ENCODE results near the gene SEMA5A. TPM values are rescaled to one million over a fixed set of nuclear protein-coding genes. Genes with fewer than 3 reads are reported as not detected.

Gene SEMA5A
- total RNA-seq, 2 experiments from 2014 or later: not detected

DNA sequence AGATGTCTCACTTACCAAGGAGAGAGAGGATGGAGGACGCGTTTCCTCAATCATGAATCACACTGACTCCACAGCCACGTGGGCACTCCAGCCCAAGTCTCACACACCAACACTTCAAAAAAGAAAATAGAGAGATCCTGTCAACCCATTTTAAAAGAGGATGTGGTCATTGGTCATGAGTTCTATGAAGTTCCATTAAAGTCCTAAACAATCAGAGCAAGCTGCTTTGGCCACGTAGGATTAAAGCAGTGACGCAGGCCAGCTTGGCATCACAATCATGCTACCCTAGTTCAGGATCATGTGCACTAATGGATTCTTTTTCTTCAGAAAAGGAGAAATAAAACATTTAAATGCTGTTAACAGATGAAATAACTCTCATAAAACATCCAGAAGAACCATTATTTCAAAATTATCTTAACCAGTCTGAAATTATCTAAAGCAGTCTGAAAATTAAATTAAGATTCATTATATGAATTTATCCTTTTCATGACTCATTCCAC is 108.1 kb downstream of the SEMA5A start:
- Mint-ChIP-seq H3K4me1 (ENCODE audit: low read depth) (no peaks in the 10 kb centered on the region), H3K36me3 (ENCODE audit: low read depth) (no peaks in the 10 kb centered on the region), H3K27me3 (ENCODE audit: low read depth) (no peaks in the 10 kb centered on the region), H3K9me3 (peaks cover 4% of the 10 kb centered on the region), H3K4me3 (no peak overlapping the region), H3K27ac (no peak overlapping the region)
- DNase-seq: no peak
- intact Hi-C loops (cut with micrococcal nuclease): no loop called here
- CTCF ChIA-PET: no interaction called here

DNA sequence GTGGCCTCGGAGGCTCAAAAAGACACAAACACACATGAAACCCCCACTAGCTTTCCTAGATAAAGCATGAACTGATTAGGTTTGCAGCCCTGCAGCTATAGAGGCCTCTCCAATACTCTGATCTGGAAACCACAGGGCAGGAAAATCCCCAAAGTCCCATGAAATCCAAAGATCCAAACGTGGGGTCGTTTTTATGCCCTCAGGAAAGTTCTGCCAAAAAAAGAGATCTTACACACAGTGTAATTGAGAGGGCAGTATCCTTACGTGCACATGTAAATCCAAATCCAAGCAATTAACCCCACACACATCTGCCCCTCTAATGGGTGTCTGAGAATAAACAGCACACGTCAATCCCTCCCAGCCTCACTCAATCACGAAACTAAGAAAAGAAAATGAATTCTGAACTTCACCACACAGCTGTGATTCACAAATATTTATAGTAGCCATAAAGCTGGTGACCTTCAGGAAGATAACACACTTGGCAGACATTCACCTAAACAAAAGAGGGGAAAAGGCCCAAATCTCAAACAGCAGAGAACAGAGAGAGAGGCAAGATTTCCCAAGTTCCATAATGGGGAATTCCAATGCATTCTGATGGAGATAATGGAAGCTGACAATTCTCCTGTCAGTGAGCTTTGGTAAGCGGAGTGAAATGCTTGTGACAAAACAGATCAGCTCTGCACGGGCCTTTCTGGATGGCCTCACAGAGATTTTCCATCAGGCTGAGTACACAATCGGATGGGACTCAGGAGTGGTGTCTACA is 114.2 kb downstream of the SEMA5A start:
- H3K9me3 Mint-ChIP-seq: no peaks in the 10 kb centered on the region
- H3K4me3 Mint-ChIP-seq: no peak overlapping the region
- no peaks in the 10 kb centered on the region for H3K27me3 Mint-ChIP-seq (ENCODE audit: low read depth)
- intact Hi-C loops (cut with micrococcal nuclease): no loop called here
- no peaks in the 10 kb centered on the region for H3K36me3 Mint-ChIP-seq (ENCODE audit: low read depth)
- CTCF ChIA-PET: no interaction called here
- DNase-seq: no peak
- no peak overlapping the region for H3K27ac Mint-ChIP-seq
- H3K4me1 Mint-ChIP-seq (ENCODE audit: low read depth): no peaks in the 10 kb centered on the region

DNA sequence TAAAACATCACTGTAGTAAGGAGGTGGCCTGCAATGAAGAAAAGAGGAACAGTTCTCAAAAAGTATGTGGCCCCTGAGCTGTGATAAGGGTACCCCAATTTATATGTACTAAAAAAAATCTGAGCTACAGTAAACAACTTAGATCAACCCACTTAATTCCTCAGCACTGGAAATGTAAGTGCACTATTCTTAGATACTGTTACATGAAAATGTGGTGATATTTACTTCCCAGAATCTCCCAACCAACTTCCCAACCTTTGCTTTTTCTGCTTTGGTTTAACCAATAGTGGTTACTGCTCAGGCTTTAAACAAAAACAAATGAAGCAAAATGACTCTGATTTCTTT is 114.8 kb downstream of the SEMA5A start:
- no peak overlapping the region for H3K27ac Mint-ChIP-seq

DNA sequence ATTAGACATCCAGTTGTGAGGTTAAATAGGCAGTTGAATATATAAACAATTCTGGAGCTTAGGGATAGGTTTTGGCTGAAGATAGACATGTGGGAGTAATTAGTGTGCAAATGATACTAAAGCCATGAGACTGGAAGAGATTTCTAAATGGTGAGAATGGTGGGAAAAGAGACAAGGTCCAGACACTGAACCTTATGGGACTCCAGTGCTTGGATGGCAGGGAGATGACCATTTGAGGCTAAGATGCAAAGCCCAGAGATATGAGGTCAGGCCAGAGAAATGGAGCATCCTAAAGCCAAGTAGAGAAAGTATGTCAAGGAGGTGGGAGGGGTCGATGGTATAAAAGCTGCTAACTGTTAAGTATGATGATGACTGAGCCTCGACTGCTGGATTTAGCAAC is 115.6 kb downstream of the SEMA5A start:
- intact Hi-C loops (cut with micrococcal nuclease): no loop called here
- no peaks in the 10 kb centered on the region for H3K36me3 Mint-ChIP-seq (ENCODE audit: low read depth)
- no peaks in the 10 kb centered on the region for H3K27me3 Mint-ChIP-seq (ENCODE audit: low read depth)
- no peak overlapping the region for H3K4me3 Mint-ChIP-seq
- no peak overlapping the region for H3K27ac Mint-ChIP-seq
- CTCF ChIA-PET: no interaction called here
- no peaks in the 10 kb centered on the region for H3K4me1 Mint-ChIP-seq (ENCODE audit: low read depth)
- H3K9me3 Mint-ChIP-seq: no peaks in the 10 kb centered on the region
- DNase-seq: no peak

More for the DNA sequence above, 114.8 kb downstream of the SEMA5A start:
- Mint-ChIP-seq H3K4me1 (ENCODE audit: low read depth) (no peaks in the 10 kb centered on the region), H3K9me3 (no peaks in the 10 kb centered on the region), H3K36me3 (ENCODE audit: low read depth) (no peaks in the 10 kb centered on the region), H3K27me3 (ENCODE audit: low read depth) (no peaks in the 10 kb centered on the region), H3K4me3 (no peak overlapping the region)
- CTCF ChIA-PET: no interaction called here
- DNase-seq: no peak
- intact Hi-C loops (cut with micrococcal nuclease): no loop called here

DNA sequence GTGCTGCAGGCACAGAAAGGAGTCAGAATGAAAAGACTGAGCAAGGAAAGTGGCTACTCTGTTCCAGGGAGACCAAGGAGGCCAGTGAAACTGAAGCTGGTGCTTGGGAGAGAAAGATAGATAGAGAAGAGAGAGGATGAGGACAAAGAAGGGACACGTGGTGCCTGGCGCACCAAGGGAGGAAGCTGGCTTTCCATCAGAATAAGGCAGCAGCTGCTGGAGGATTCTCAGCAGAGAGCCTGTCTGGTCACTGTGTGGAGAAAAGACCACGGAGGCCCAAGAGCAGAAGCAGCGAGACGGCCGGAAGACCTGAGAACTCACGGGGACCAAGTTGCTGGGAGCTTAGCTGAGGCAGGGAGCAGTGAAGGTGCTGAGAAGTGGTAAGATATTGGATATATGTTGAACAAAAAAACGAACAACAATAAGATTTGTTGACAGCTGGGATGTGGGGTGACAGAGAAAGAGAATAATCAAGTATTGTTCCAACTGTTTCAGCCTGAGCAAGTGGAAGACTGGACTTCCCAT is 116.1 kb downstream of the SEMA5A start:
- no peaks in the 10 kb centered on the region for H3K36me3 Mint-ChIP-seq (ENCODE audit: low read depth)
- no peak overlapping the region for H3K4me3 Mint-ChIP-seq
- H3K27ac Mint-ChIP-seq: no peak overlapping the region
- no peaks in the 10 kb centered on the region for H3K9me3 Mint-ChIP-seq
- intact Hi-C loops (cut with micrococcal nuclease): no loop called here
- DNase-seq: no peak
- no peaks in the 10 kb centered on the region for H3K4me1 Mint-ChIP-seq (ENCODE audit: low read depth)
- CTCF ChIA-PET: no interaction called here
- H3K27me3 Mint-ChIP-seq (ENCODE audit: low read depth): no peaks in the 10 kb centered on the region

DNA sequence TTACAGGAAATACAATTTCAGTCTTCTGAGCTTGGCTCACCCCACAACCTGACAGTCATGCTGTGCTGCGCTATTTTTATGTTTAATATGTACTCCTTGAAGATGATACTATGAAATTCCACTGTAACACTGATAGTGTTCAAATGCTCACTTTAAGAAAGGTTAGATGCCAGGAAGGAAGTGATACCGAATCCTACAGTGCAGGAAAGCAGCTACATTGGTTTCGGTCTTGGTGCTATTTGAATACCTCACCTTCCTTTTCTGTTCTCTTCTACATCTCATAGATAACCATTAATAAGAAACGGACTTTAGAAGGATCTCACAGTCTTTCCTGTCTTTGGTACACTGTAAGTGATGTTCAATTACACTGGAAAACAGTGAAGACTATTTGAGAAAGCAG is 117.6 kb downstream of the SEMA5A start:
- H3K4me1 Mint-ChIP-seq (ENCODE audit: low read depth): no peaks in the 10 kb centered on the region
- no peaks in the 10 kb centered on the region for H3K36me3 Mint-ChIP-seq (ENCODE audit: low read depth)
- H3K27ac Mint-ChIP-seq: no peak overlapping the region

DNA sequence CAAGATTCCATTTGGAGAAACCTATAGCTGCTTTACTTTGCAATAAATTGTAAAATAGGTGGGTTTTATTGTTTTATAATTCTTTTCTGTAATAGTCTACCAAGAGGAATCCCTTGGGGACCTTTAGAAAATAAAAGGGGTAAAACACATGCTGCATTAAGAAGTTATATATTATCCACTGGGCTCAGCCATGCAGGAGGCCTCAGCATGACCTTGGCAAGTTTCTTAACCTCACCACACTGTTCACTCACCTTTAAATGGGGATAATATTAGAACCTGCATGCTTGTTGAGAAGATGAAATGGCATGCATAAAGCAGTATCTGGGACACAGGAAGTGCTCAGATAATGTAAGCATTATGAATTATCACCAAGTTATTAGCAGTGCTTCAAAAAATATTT is 120.2 kb downstream of the SEMA5A start:
- Mint-ChIP-seq H3K27ac (no peak overlapping the region), H3K36me3 (ENCODE audit: low read depth) (no peaks in the 10 kb centered on the region), H3K4me3 (no peak overlapping the region), H3K9me3 (no peaks in the 10 kb centered on the region), H3K27me3 (ENCODE audit: low read depth) (no peaks in the 10 kb centered on the region), H3K4me1 (ENCODE audit: low read depth) (no peaks in the 10 kb centered on the region)
- intact Hi-C loops (cut with micrococcal nuclease): no loop called here
- DNase-seq: no peak
- CTCF ChIA-PET: no interaction called here

More for the DNA sequence above, 117.6 kb downstream of the SEMA5A start:
- no peak for DNase-seq
- Mint-ChIP-seq H3K4me3 (no peak overlapping the region), H3K9me3 (no peaks in the 10 kb centered on the region), H3K27me3 (ENCODE audit: low read depth) (no peaks in the 10 kb centered on the region)
- intact Hi-C loops (cut with micrococcal nuclease): no loop called here
- CTCF ChIA-PET: no interaction called here

DNA sequence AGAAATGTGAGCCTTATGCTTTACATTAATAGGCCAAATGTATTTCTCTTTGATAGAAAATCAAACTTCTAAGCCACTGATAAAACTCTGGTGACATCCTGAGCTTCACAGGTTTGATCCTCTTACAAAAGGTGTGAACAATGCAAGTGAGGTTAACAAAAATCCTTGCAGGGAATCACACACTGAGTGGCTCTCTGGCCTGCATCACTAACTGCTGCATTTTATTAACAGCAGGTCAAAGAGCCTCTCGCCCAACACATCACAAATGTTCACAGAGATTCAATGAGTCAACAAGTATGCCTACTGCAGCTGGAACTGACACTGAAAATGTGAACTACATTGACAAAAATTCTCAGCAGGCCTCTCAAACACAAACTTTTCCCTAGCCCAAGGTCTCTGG is 122.3 kb downstream of the SEMA5A start:
- Mint-ChIP-seq H3K4me1 (ENCODE audit: low read depth) (no peaks in the 10 kb centered on the region), H3K27me3 (ENCODE audit: low read depth) (no peaks in the 10 kb centered on the region), H3K4me3 (no peak overlapping the region), H3K27ac (no peak overlapping the region), H3K9me3 (peaks cover 7% of the 10 kb centered on the region), H3K36me3 (ENCODE audit: low read depth) (no peaks in the 10 kb centered on the region)
- DNase-seq: no peak
- CTCF ChIA-PET: no interaction called here
- intact Hi-C loops (cut with micrococcal nuclease): no loop called here

DNA sequence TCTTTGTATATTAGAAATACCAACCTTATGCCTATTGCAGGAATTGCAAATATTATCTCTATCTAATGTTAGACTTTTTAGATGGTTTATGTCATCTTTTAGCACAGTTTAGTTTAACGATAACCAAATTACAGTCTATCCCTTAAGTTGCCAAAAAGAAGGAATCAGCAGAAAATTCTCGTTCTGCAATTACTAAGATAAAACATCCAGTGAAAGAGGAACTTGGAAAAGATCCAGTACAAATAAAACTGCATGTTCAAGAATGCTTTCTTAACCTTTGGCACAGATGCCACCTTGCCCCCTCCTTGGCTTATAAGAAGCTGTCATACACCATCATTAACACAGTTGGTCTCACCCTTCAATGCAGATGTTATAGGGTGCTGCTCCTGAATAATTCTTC is 124.0 kb downstream of the SEMA5A start:
- H3K4me3 Mint-ChIP-seq: no peak overlapping the region
- H3K4me1 Mint-ChIP-seq (ENCODE audit: low read depth): no peaks in the 10 kb centered on the region
- no peaks in the 10 kb centered on the region for H3K36me3 Mint-ChIP-seq (ENCODE audit: low read depth)
- CTCF ChIA-PET: no interaction called here
- DNase-seq: no peak
- H3K27me3 Mint-ChIP-seq (ENCODE audit: low read depth): no peaks in the 10 kb centered on the region
- peaks cover 9% of the 10 kb centered on the region for H3K9me3 Mint-ChIP-seq
- intact Hi-C loops (cut with micrococcal nuclease): no loop called here
- H3K27ac Mint-ChIP-seq: no peak overlapping the region

DNA sequence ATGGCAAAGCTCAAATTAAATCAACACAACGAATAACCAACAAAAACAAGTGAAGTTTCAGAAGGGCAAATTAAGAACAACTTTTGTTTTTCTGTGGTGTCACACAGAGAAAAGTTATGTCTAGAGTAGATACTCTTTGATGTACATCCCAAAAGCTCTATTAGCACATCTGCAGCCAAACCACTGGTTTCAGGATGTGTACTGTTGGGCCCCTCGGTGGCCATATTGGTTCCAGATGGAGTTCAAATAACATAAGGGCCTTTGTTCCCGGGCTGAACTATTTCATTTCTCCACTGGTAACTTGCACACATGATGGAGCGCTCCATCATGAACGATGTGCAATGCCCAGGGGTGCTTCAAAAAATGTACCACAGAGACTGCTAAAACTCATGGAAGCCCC is 126.1 kb downstream of the SEMA5A start:
- DNase-seq: no peak
- CTCF ChIA-PET: no interaction called here
- Mint-ChIP-seq H3K27ac (no peak overlapping the region), H3K4me1 (ENCODE audit: low read depth) (no peaks in the 10 kb centered on the region), H3K9me3 (peaks cover 9% of the 10 kb centered on the region), H3K27me3 (ENCODE audit: low read depth) (no peaks in the 10 kb centered on the region), H3K4me3 (no peak overlapping the region), H3K36me3 (ENCODE audit: low read depth) (no peaks in the 10 kb centered on the region)
- intact Hi-C loops (cut with micrococcal nuclease): no loop called here

DNA sequence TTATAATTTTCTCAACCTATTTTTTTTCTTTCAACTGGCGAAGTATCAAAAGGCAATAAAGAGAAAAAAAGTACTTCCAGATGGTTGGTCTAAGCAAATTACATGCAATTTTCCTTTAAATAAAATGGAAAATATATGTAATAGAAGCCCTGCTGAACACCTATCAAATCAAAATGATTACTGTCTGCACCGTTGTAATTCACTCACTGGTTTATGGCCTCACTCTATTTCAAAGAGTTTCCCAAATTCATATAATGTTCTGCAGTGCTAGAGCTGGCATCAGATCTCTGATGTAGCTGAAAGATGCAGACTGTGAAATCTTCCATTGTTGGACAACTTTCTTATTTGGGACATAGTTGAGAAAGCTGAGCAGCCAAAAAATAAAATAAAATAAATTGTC is 130.3 kb downstream of the SEMA5A start:
- no peak for DNase-seq
- H3K27me3 Mint-ChIP-seq (ENCODE audit: low read depth): no peaks in the 10 kb centered on the region
- CTCF ChIA-PET: no interaction called here
- H3K9me3 Mint-ChIP-seq: peaks cover 9% of the 10 kb centered on the region
- intact Hi-C loops (cut with micrococcal nuclease): no loop called here
- no peaks in the 10 kb centered on the region for H3K36me3 Mint-ChIP-seq (ENCODE audit: low read depth)
- no peaks in the 10 kb centered on the region for H3K4me1 Mint-ChIP-seq (ENCODE audit: low read depth)
- H3K4me3 Mint-ChIP-seq: no peak overlapping the region
- no peak overlapping the region for H3K27ac Mint-ChIP-seq

DNA sequence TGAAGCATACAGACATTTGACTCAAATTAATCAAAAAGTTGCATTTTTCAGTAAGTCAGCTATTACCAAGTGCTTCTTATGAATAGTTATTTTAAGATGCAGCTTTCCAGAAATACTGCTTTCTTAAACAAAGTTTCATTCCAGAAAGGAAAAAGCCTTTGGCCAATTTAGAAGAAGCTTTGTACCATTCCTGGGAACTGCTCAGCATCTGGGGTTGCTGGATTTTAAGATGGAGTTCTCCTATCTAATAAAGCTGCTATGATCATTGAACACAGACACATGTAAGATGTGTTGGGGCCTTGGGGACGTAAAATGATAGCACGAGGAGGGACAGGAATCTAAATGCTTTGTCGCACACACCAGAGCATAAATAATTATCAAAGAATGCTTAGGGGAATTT is 130.8 kb downstream of the SEMA5A start:
- DNase-seq: no peak
- H3K9me3 Mint-ChIP-seq: peaks cover 9% of the 10 kb centered on the region
- intact Hi-C loops (cut with micrococcal nuclease): no loop called here
- H3K4me1 Mint-ChIP-seq (ENCODE audit: low read depth): no peaks in the 10 kb centered on the region
- no peaks in the 10 kb centered on the region for H3K36me3 Mint-ChIP-seq (ENCODE audit: low read depth)
- no peaks in the 10 kb centered on the region for H3K27me3 Mint-ChIP-seq (ENCODE audit: low read depth)
- no peak overlapping the region for H3K27ac Mint-ChIP-seq
- CTCF ChIA-PET: no interaction called here
- no peak overlapping the region for H3K4me3 Mint-ChIP-seq

DNA sequence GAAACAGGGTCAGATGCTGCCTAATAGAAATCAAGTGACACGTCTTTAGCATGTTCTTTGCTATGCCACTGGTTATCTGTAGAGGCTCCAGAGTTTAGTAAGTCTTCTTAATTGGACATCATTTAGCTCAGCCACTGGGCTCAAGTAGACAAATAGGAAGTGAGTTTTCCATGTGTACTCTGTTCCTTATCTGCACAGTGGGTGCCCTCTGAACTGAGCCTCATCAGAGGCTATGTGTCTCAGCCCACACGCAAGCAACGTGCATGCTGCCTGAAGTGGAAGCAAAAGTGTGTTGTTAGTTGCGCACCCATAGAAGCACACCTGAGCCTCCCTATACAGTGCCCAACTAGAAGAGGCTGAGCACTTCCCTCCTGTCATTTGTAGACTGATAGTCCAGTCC is 134.7 kb downstream of the SEMA5A start:
- intact Hi-C loops (cut with micrococcal nuclease): no loop called here
- Mint-ChIP-seq H3K4me1 (ENCODE audit: low read depth) (no peaks in the 10 kb centered on the region), H3K27ac (no peak overlapping the region), H3K27me3 (ENCODE audit: low read depth) (no peaks in the 10 kb centered on the region), H3K4me3 (no peak overlapping the region), H3K9me3 (no peaks in the 10 kb centered on the region), H3K36me3 (ENCODE audit: low read depth) (no peaks in the 10 kb centered on the region)
- CTCF ChIA-PET: no interaction called here
- DNase-seq: no peak
